Endodermal cell (in vitro differentiated cells): ENCODE results near the gene BATF. TPM values are rescaled to one million over a fixed set of nuclear protein-coding genes. Genes with fewer than 3 reads are reported as not detected.

Experiments
- DNase-seq: peaks from one replicate; pipeline ENCODE4 v3.0.0-alpha.2; 2017
- H3K27ac ChIP-seq: 2 replicates; pipeline ENCODE4 v1.5.1; 2013; ENCODE audit warnings: mild to moderate bottlenecking, low read depth, low read length, moderate library complexity
- H3K27me3 ChIP-seq: 2 replicates; pipeline ENCODE4 v1.6.1; 2013; ENCODE audit warnings: mild to moderate bottlenecking, low read length, moderate library complexity; ENCODE audit not compliant: insufficient read depth, control insufficient read depth, poor library complexity, severe bottlenecking
- H3K36me3 ChIP-seq: 2 replicates; pipeline ENCODE4 v1.7.0; 2013; ENCODE audit warnings: mild to moderate bottlenecking, low read length, moderate library complexity; ENCODE audit not compliant: control insufficient read depth, insufficient read depth
- H3K4me1 ChIP-seq: one replicate; pipeline ENCODE4 v1.7.0; 2013; ENCODE audit warnings: low read length; ENCODE audit not compliant: control insufficient read depth, insufficient read depth
- H3K4me3 ChIP-seq: 2 replicates; pipeline ENCODE4 v1.5.1; 2013; ENCODE audit warnings: mild to moderate bottlenecking, low read length, moderate library complexity
- H3K9ac ChIP-seq: 2 replicates; pipeline ENCODE4 v1.6.1; 2013; ENCODE audit warnings: mild to moderate bottlenecking, low read length, moderate library complexity; ENCODE audit not compliant: poor library complexity, severe bottlenecking; ENCODE audit errors: extremely low read depth
- H3K9me3 ChIP-seq: 2 replicates; pipeline ENCODE4 v1.6.1; 2013; ENCODE audit warnings: mild to moderate bottlenecking, low read length, moderate library complexity; ENCODE audit not compliant: control insufficient read depth
- H3K27ac Mint-ChIP-seq: 2 replicates; pipeline ENCODE4 v1.8.0; 2020; ENCODE audit warnings: mixed read lengths
- H3K27me3 Mint-ChIP-seq: 2 replicates; pipeline ENCODE4 v1.8.0; 2021; ENCODE audit warnings: mild to moderate bottlenecking, mixed read lengths; ENCODE audit not compliant: insufficient read depth
- H3K36me3 Mint-ChIP-seq: 2 replicates; pipeline ENCODE4 v1.8.0; 2020; ENCODE audit warnings: low read depth, mixed read lengths
- H3K4me1 Mint-ChIP-seq: 2 replicates; pipeline ENCODE4 v1.8.0; 2020; ENCODE audit warnings: mixed read lengths
- H3K4me3 Mint-ChIP-seq: 2 replicates; pipeline ENCODE4 v1.8.0; 2020; ENCODE audit warnings: mild to moderate bottlenecking, moderate library complexity, mixed read lengths
- H3K9me3 Mint-ChIP-seq: 2 replicates; pipeline ENCODE4 v1.8.0; 2020; ENCODE audit warnings: mild to moderate bottlenecking, mixed read lengths
- CTCF ChIP-seq: fragments of 200-600 bp; sonication (generic); conservative IDR thresholded peaks from 2 replicates; pipeline ENCODE4 v1.5.0; 2021; ENCODE audit warnings: antibody characterized with exemption, mild to moderate bottlenecking
- WGBS, 2 experiments: methylation state at CpG; one replicate each; pipeline versions ENCODE4 v1.1.5 to v1.1.7; 2013; ENCODE audit warnings: missing lambda C conversion rate in 2 of 2, mixed read lengths in 1 of 2; ENCODE audit not compliant: insufficient coverage in 1 of 2, insufficient read length in 1 of 2; 5-methylcytosine and 5-hydroxymethylcytosine counted together
- total RNA-seq, 2 donors: library from RNA; stranded (reverse); fragmentation: NEBNext Ultra II Directional in 1 of 2; extraction: Animal tissue kit (Norgen Biotek cat#: 25700) in 1 of 2; gene quantifications; 2 replicates in 1 of 2; 3 replicates in 1 of 2; pipeline ENCODE4 v1.2.1, GENCODE V29; 2021

The BATF gene
- total RNA-seq, 2 donors from 2014 or later: not detected

GRCh38 chr14:75511201-75511600 lies 11.1 kb upstream of the BATF start:
- no peaks in the 10 kb centered on the region for H3K4me1 ChIP-seq
- peaks cover 14% of the 10 kb centered on the region for H3K9me3 ChIP-seq
- Mint-ChIP-seq H3K4me1 (peaks cover 2% of the 10 kb centered on the region), H3K27ac (no peak overlapping the region), H3K27me3 (peaks cover 3% of the 10 kb centered on the region), H3K4me3 (no peak overlapping the region), H3K9me3 (peaks cover 10% of the 10 kb centered on the region), H3K36me3 (no peaks in the 10 kb centered on the region)
- no peak for TF ChIP-seq CTCF
- no peak overlapping the region for H3K4me3 ChIP-seq
- no peak overlapping the region for H3K9ac ChIP-seq
- DNase-seq: no peak
- H3K27me3 ChIP-seq: no peaks in the 10 kb centered on the region
- H3K36me3 ChIP-seq: no peaks in the 10 kb centered on the region
- no peak overlapping the region for H3K27ac ChIP-seq

- H3K36me3 ChIP-seq: no peaks in the 10 kb centered on the region
- H3K27ac Mint-ChIP-seq: no peak overlapping the region
- peaks cover 3% of the 10 kb centered on the region for H3K27me3 Mint-ChIP-seq
- H3K4me1 ChIP-seq: no peaks in the 10 kb centered on the region
- no peaks in the 10 kb centered on the region for H3K36me3 Mint-ChIP-seq
- H3K9me3 ChIP-seq: peaks cover 7% of the 10 kb centered on the region
- H3K9me3 Mint-ChIP-seq: peaks cover 5% of the 10 kb centered on the region
- H3K27me3 ChIP-seq: no peaks in the 10 kb centered on the region
- no peak overlapping the region for H3K4me3 ChIP-seq
- H3K4me1 Mint-ChIP-seq: peaks cover 6% of the 10 kb centered on the region
- WGBS, 2 experiments: 95% methylated on average over 11 to 12 of the region's 12 CpGs
- DNase-seq: no peak
- no peak overlapping the region for H3K27ac ChIP-seq
- TF ChIP-seq CTCF: no peak
- no peak overlapping the region for H3K4me3 Mint-ChIP-seq
- H3K9ac ChIP-seq: no peak overlapping the region
Observed at GRCh38 chr14:75513911-75514672, 8.2 kb upstream of the BATF start.

- 82 to 83% methylated on average over 17 to 29 of the region's 29 CpGs for WGBS, 2 experiments
- Mint-ChIP-seq H3K4me1 (peaks cover 6% of the 10 kb centered on the region), H3K27me3 (peaks cover 3% of the 10 kb centered on the region), H3K9me3 (peaks cover 5% of the 10 kb centered on the region), H3K36me3 (no peaks in the 10 kb centered on the region), H3K4me3 (no peak overlapping the region), H3K27ac (no peak overlapping the region)
- no peak overlapping the region for H3K9ac ChIP-seq
- no peak overlapping the region for H3K27ac ChIP-seq
- peak; percentile 67 for TF ChIP-seq CTCF
- no peaks in the 10 kb centered on the region for H3K4me1 ChIP-seq
- DNase-seq: peak; percentile 79
- H3K9me3 ChIP-seq: peaks cover 7% of the 10 kb centered on the region
- H3K27me3 ChIP-seq: no peaks in the 10 kb centered on the region
- no peak overlapping the region for H3K4me3 ChIP-seq
- no peaks in the 10 kb centered on the region for H3K36me3 ChIP-seq
Observed at GRCh38 chr14:75514673-75515628, 7.3 kb upstream of the BATF start.
